Osteoblast (primary cell): ENCODE data around the gene OMA1. TPM values are rescaled to one million over a fixed set of nuclear protein-coding genes. Genes with fewer than 3 reads are reported as not detected.
"Not testable (repeated sequence)": the region's sequence is repeated elsewhere in the genome, so short reads cannot be mapped to it uniquely, and the experiment has no call there.

Source experiments
- DNase-seq: peaks from one replicate; pipeline ENCODE4 v3.0.0; 2011; ENCODE audit warnings: low spot score, mixed read lengths; ENCODE audit not compliant: insufficient read length; ENCODE audit errors: missing footprints
- H2AFZ ChIP-seq: 2 replicates; pipeline ENCODE4 v1.6.0; 2011; ENCODE audit warnings: mild to moderate bottlenecking, low read length
- H3K27ac ChIP-seq: 2 replicates; pipeline ENCODE4 v1.5.1; 2011; ENCODE audit warnings: mild to moderate bottlenecking, low read depth, low read length, moderate library complexity
- H3K27me3 ChIP-seq: 2 replicates; pipeline ENCODE4 v1.6.0; 2012; ENCODE audit warnings: mild to moderate bottlenecking, control low read depth, inconsistent platforms, low read length, moderate library complexity; ENCODE audit not compliant: insufficient read depth
- H3K36me3 ChIP-seq: 2 replicates; pipeline ENCODE4 v1.5.1; 2011; ENCODE audit warnings: mild to moderate bottlenecking, low read length, control low read depth, moderate library complexity; ENCODE audit not compliant: insufficient read depth
- H3K4me1 ChIP-seq: 2 replicates; pipeline ENCODE4 v1.5.1; 2011; ENCODE audit warnings: mild to moderate bottlenecking, low read length, control low read depth, moderate library complexity; ENCODE audit not compliant: insufficient read depth
- H3K4me2 ChIP-seq: 2 replicates; pipeline ENCODE4 v1.6.0; 2011; ENCODE audit warnings: mild to moderate bottlenecking, low read length; ENCODE audit not compliant: insufficient read depth
- H3K4me3 ChIP-seq: fragments of 200-600 bp; sonication (generic); 3 replicates; pipeline ENCODE4 v1.5.1; 2012; ENCODE audit warnings: mild to moderate bottlenecking, low read length, inconsistent platforms; ENCODE audit not compliant: insufficient read depth
- H3K79me2 ChIP-seq: 2 replicates; pipeline ENCODE4 v1.6.0; 2012; ENCODE audit warnings: mild to moderate bottlenecking, low read length, control low read depth, inconsistent platforms; ENCODE audit not compliant: insufficient read depth
- H3K9me3 ChIP-seq: 2 replicates; pipeline ENCODE4 v1.5.1; 2011; ENCODE audit warnings: low read depth, low read length, control low read depth
- H4K20me1 ChIP-seq: 2 replicates; pipeline ENCODE4 v1.6.0; 2012; ENCODE audit warnings: mild to moderate bottlenecking, low read length, control low read depth; ENCODE audit not compliant: insufficient read depth
- CTCF ChIP-seq: IDR thresholded peaks from 2 replicates; pipeline ENCODE4 v1.5.1; 2011; ENCODE audit warnings: mild to moderate bottlenecking, low read depth, low read length, moderate library complexity; ENCODE audit errors: extremely low read depth
- total RNA-seq: library from RNA; depleted of rRNA; stranded (reverse); fragments of >200 nt; gene quantifications from 2 replicates; pipeline ENCODE4 v1.2.3, GENCODE V29; 2012

Gene OMA1
- total RNA-seq, 1 donor = 22.8 TPM

GRCh38 chr1:58585581-58586151 lies 39.1 kb upstream of the OMA1 start:
- H2AFZ ChIP-seq = peak overlapping the region; percentile 24
- DNase-seq = no peak
- no peaks in the 10 kb centered on the region for H3K79me2 ChIP-seq
- H3K36me3 ChIP-seq = no peaks in the 10 kb centered on the region
- H3K4me2 ChIP-seq = no peak overlapping the region
- H4K20me1 ChIP-seq = no peaks in the 10 kb centered on the region
- TF ChIP-seq CTCF = no peak
- H3K4me1 ChIP-seq = peaks cover 40% of the 10 kb centered on the region
- H3K27ac ChIP-seq = peak overlapping the region; percentile 87
- no peak overlapping the region for H3K4me3 ChIP-seq
- H3K27me3 ChIP-seq = no peaks in the 10 kb centered on the region
- H3K9me3 ChIP-seq = no peaks in the 10 kb centered on the region

GRCh38 chr1:58585166-58585565 lies 38.6 kb upstream of the OMA1 start:
- DNase-seq = no peak
- no peaks in the 10 kb centered on the region for H3K36me3 ChIP-seq
- no peak overlapping the region for H3K4me3 ChIP-seq
- no peaks in the 10 kb centered on the region for H3K9me3 ChIP-seq
- peak overlapping the region; percentile 87 for H3K27ac ChIP-seq
- no peaks in the 10 kb centered on the region for H3K79me2 ChIP-seq
- TF ChIP-seq CTCF = no peak
- peak overlapping the region; percentile 62 for H3K4me2 ChIP-seq
- no peak overlapping the region for H2AFZ ChIP-seq
- H4K20me1 ChIP-seq = no peaks in the 10 kb centered on the region
- H3K4me1 ChIP-seq = peaks cover 40% of the 10 kb centered on the region
- no peaks in the 10 kb centered on the region for H3K27me3 ChIP-seq

GRCh38 chr1:58584082-58584895 lies 37.8 kb upstream of the OMA1 start:
- TF ChIP-seq CTCF = no peak
- peak; percentile 94 for DNase-seq
- Histone ChIP-seq H3K9me3 (no peaks in the 10 kb centered on the region), H3K27me3 (no peaks in the 10 kb centered on the region), H2AFZ (peak overlapping the region; percentile 68), H3K79me2 (no peaks in the 10 kb centered on the region), H3K4me3 (no peak overlapping the region), H3K36me3 (no peaks in the 10 kb centered on the region), H4K20me1 (no peaks in the 10 kb centered on the region), H3K4me2 (peak overlapping the region; percentile 62), H3K27ac (peak overlapping the region; percentile 87), H3K4me1 (peaks cover 40% of the 10 kb centered on the region)

GRCh38 chr1:58583496-58583895 lies 37.0 kb upstream of the OMA1 start:
- peak overlapping the region; percentile 87 for H3K27ac ChIP-seq

GRCh38 chr1:58582143-58582542 lies 35.6 kb upstream of the OMA1 start:
- not testable (repeated sequence) for H2AFZ ChIP-seq, DNase-seq, H3K27ac ChIP-seq, H3K79me2 ChIP-seq, H3K4me3 ChIP-seq, H3K36me3 ChIP-seq, H3K9me3 ChIP-seq, H3K4me2 ChIP-seq, H3K27me3 ChIP-seq, H4K20me1 ChIP-seq
- peaks cover 45% of the 10 kb centered on the region for H3K4me1 ChIP-seq

More at GRCh38 chr1:58583496-58583895, 37.0 kb upstream of the OMA1 start:
- Histone ChIP-seq H4K20me1 (no peaks in the 10 kb centered on the region), H3K36me3 (no peaks in the 10 kb centered on the region), H3K79me2 (no peaks in the 10 kb centered on the region), H3K4me1 (peaks cover 40% of the 10 kb centered on the region), H3K9me3 (no peaks in the 10 kb centered on the region), H3K4me3 (no peak overlapping the region), H2AFZ (peak overlapping the region; percentile 48), H3K4me2 (no peak overlapping the region), H3K27me3 (no peaks in the 10 kb centered on the region)
- no peak for DNase-seq
- no peak for TF ChIP-seq CTCF
